GM18502 (cell line): ENCODE results near the gene PPP1R1C.

Source experiments
- ATAC-seq: cut with Tn5 transposase; IDR thresholded peaks from one replicate; pipeline ENCODE4 v1.9.1; 2021; ENCODE audit warnings: mild to moderate bottlenecking; ENCODE audit not compliant: unreplicated experiment, poor library complexity

Gene PPP1R1C

GRCh38 chr2:182088681-182089320 lies 103.1 kb downstream of the PPP1R1C start:
- no peak for ATAC-seq

GRCh38 chr2:182090486-182090885 lies 104.8 kb downstream of the PPP1R1C start:
- ATAC-seq: no peak

- ATAC-seq: no peak
These were observed 112.0 kb downstream of the PPP1R1C start for GRCh38 chr2:182097571-182098164.

- ATAC-seq: no peak
These were observed 113.0 kb downstream of the PPP1R1C start for GRCh38 chr2:182098648-182099047.

GRCh38 chr2:182101263-182101662 lies 115.6 kb downstream of the PPP1R1C start:
- peak; percentile 79 for ATAC-seq

- ATAC-seq: no peak
These were observed 117.9 kb downstream of the PPP1R1C start for GRCh38 chr2:182103526-182103925.

- no peak for ATAC-seq
These were observed 124.7 kb downstream of the PPP1R1C start for GRCh38 chr2:182110347-182110746.

GRCh38 chr2:182113334-182113733 lies 127.7 kb downstream of the PPP1R1C start:
- ATAC-seq: no peak

- ATAC-seq: no peak
These were observed 129.6 kb downstream of the PPP1R1C start for GRCh38 chr2:182115258-182115657.

- no peak for ATAC-seq
These were observed 131.1 kb downstream of the PPP1R1C start for GRCh38 chr2:182116774-182117173.

- ATAC-seq: no peak
These were observed 131.5 kb downstream of the PPP1R1C start for GRCh38 chr2:182117196-182117595.

- no peak for ATAC-seq
These were observed 143.4 kb downstream of the PPP1R1C start for GRCh38 chr2:182128821-182129707.

- ATAC-seq: no peak
These were observed 147.0 kb downstream of the PPP1R1C start for GRCh38 chr2:182132605-182133004.

- no peak for ATAC-seq
These were observed 147.7 kb downstream of the PPP1R1C start for GRCh38 chr2:182133195-182133891.

GRCh38 chr2:182134201-182134600 lies 148.5 kb downstream of the PPP1R1C start:
- no peak for ATAC-seq

GRCh38 chr2:182142062-182142461 lies 156.4 kb downstream of the PPP1R1C start:
- no peak for ATAC-seq

- no peak for ATAC-seq
These were observed 158.6 kb downstream of the PPP1R1C start for GRCh38 chr2:182144041-182144775.

- no peak for ATAC-seq
These were observed 159.1 kb downstream of the PPP1R1C start for GRCh38 chr2:182144776-182145165.

- no peak for ATAC-seq
These were observed 162.7 kb downstream of the PPP1R1C start for GRCh38 chr2:182148344-182148743.

GRCh38 chr2:182163878-182164277 lies 178.2 kb downstream of the PPP1R1C start:
- no peak for ATAC-seq
